H1 (cell line): ENCODE data around the gene VIM.

Source experiments
- CBX8 ChIP-seq: fragments of 300-800, 300-1000 bp; sonication (generic); IDR thresholded peaks from 2 replicates; pipeline ENCODE4 v1.7.1; 2016; ENCODE audit warnings: low read depth, low read length, borderline replicate concordance
- CEBPB ChIP-seq: IDR thresholded peaks from 2 replicates; pipeline ENCODE4 v1.6.1; 2012; ENCODE audit warnings: low read depth, low read length
- EP300 ChIP-seq, 2 experiments: IDR thresholded peaks; 1 replicate in 1 of 2; 2 replicates in 1 of 2; pipeline ENCODE4 v1.6.1; 2011 to 2012; ENCODE audit warnings: low read depth in 2 of 2, low read length in 2 of 2, mild to moderate bottlenecking in 2 of 2, borderline replicate concordance in 1 of 2, inconsistent platforms in 1 of 2, moderate library complexity in 1 of 2
- EZH2 ChIP-seq: fragments of 200-600 bp; sonication (generic); IDR thresholded peaks from 2 replicates; pipeline ENCODE4 v1.7.1; 2012; ENCODE audit warnings: low read depth, mild to moderate bottlenecking, moderate library complexity, low read length, inconsistent platforms; ENCODE audit not compliant: severe bottlenecking
- KDM5A ChIP-seq: fragments of 200-600 bp; IDR thresholded peaks from 2 replicates; pipeline ENCODE4 v1.7.1; 2012; ENCODE audit warnings: mild to moderate bottlenecking, low read length, inconsistent platforms, mixed read lengths
- POLR2A ChIP-seq, 2 experiments: IDR thresholded peaks; 1 replicate in 1 of 2; 2 replicates in 1 of 2; pipeline ENCODE4 v1.6.1; 2011; ENCODE audit warnings: low read depth in 2 of 2, low read length in 2 of 2, mild to moderate bottlenecking in 2 of 2; ENCODE audit errors: control extremely low read depth in 1 of 2
- RAD21 ChIP-seq, 2 experiments: IDR thresholded peaks in 1 of 2; conservative IDR thresholded peaks in 1 of 2; 2 replicates each; pipeline ENCODE4 v1.6.1; 2011; ENCODE audit warnings: low read depth in 2 of 2, low read length in 2 of 2, improper control_type of control experiment in 1 of 2, inconsistent platforms in 1 of 2, mild to moderate bottlenecking in 1 of 2, moderate library complexity in 1 of 2
- RBBP5 ChIP-seq: IDR thresholded peaks from 2 replicates; pipeline ENCODE4 v1.7.1; 2012; ENCODE audit warnings: low read depth, mild to moderate bottlenecking, inconsistent platforms, low read length, moderate library complexity, borderline replicate concordance
- SAP30 ChIP-seq: fragments of 300-600 bp; sonication (generic); IDR thresholded peaks from 2 replicates; pipeline ENCODE4 v1.7.1; 2012; ENCODE audit warnings: low read length, moderate library complexity, mild to moderate bottlenecking, inconsistent platforms; ENCODE audit not compliant: insufficient read depth, insufficient replicate concordance
- TAF1 ChIP-seq: IDR thresholded peaks from 2 replicates; pipeline ENCODE4 v1.6.1; 2011; ENCODE audit warnings: mild to moderate bottlenecking, low read depth, low read length
- TCF12 ChIP-seq: IDR thresholded peaks from 2 replicates; pipeline ENCODE4 v1.6.1; 2011; ENCODE audit warnings: low read depth, mild to moderate bottlenecking, low read length
- YY1 ChIP-seq: IDR thresholded peaks from 2 replicates; pipeline ENCODE4 v1.6.1; 2011; ENCODE audit warnings: low read depth, mild to moderate bottlenecking, low read length
- ZNF274 ChIP-seq: IDR thresholded peaks from 2 replicates; pipeline ENCODE4 v1.7.0; 2012; ENCODE audit warnings: low read length, borderline replicate concordance; ENCODE audit errors: extremely low read depth
- TF ChIP-seq, protein P1 (sequence below), 3 experiments: IDR thresholded peaks; 1 replicate in 2 of 3; 2 replicates in 1 of 3; pipeline versions ENCODE4 v1.5.1 to v1.6.1; 2011; ENCODE audit warnings: low read length in 3 of 3, mild to moderate bottlenecking in 3 of 3, inconsistent platforms in 2 of 3, low read depth in 1 of 3, moderate library complexity in 1 of 3; ENCODE audit not compliant: insufficient read depth in 1 of 3; ENCODE audit errors: control extremely low read depth in 1 of 3

GRCh38 chr10:17247210-17247609 is 19.2 kb downstream of the VIM start:
- TF ChIP-seq, protein P1, sequence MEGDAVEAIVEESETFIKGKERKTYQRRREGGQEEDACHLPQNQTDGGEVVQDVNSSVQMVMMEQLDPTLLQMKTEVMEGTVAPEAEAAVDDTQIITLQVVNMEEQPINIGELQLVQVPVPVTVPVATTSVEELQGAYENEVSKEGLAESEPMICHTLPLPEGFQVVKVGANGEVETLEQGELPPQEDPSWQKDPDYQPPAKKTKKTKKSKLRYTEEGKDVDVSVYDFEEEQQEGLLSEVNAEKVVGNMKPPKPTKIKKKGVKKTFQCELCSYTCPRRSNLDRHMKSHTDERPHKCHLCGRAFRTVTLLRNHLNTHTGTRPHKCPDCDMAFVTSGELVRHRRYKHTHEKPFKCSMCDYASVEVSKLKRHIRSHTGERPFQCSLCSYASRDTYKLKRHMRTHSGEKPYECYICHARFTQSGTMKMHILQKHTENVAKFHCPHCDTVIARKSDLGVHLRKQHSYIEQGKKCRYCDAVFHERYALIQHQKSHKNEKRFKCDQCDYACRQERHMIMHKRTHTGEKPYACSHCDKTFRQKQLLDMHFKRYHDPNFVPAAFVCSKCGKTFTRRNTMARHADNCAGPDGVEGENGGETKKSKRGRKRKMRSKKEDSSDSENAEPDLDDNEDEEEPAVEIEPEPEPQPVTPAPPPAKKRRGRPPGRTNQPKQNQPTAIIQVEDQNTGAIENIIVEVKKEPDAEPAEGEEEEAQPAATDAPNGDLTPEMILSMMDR (IDR thresholded peaks at IDR 0.05; ENCODE audit: control extremely low read depth in 1 of 3, insufficient read depth in 1 of 3, low read depth in 1 of 3, low read length in 3 of 3): no peak
- TF ChIP-seq TAF1: no peak
- TF ChIP-seq TCF12: no peak
- no peak for TF ChIP-seq CBX8
- TF ChIP-seq EZH2: no peak
- no peak for TF ChIP-seq POLR2A (IDR thresholded peaks at IDR 0.05; ENCODE audit: control extremely low read depth in 1 of 2, low read depth in 2 of 2, low read length in 2 of 2)
- TF ChIP-seq RAD21 (IDR thresholded peaks at IDR 0.05 in 1 of 2, conservative IDR thresholded peaks at IDR 0.05 in 1 of 2; ENCODE audit: low read depth in 2 of 2, low read length in 2 of 2): no peak
- no peak for TF ChIP-seq ZNF274
- TF ChIP-seq CEBPB: no peak
- TF ChIP-seq KDM5A: no peak
- no peak for TF ChIP-seq YY1
- no peak for TF ChIP-seq SAP30
- TF ChIP-seq EP300 (IDR thresholded peaks at IDR 0.05; ENCODE audit: borderline replicate concordance in 1 of 2, low read depth in 2 of 2, low read length in 2 of 2): no peak
- no peak for TF ChIP-seq RBBP5
